Activated B cell treated with CpG ODN at 0.5 μM for 24 hours (primary cell): ENCODE results near the gene WDPCP. TPM values are rescaled to one million over a fixed set of nuclear protein-coding genes. Genes with fewer than 3 reads are reported as not detected.

ENCODE experiments used
- ATAC-seq: fragments of 200-7000 bp; cut with Tn5 transposase; one replicate; pipeline ENCODE4 v1.10.0; 2021; ENCODE audit warnings: low read depth, mild to moderate bottlenecking, moderate library complexity
- CTCF ChIA-PET: fragments of 350-600 bp; sonication (Branson Sonifier 250); formaldehyde crosslinking; loops from one replicate; lab custom pipeline; 2021; ENCODE audit warnings: antibody characterized with exemption; lab: Charles Lee
- POLR2A ChIA-PET: fragments of 350-600 bp; sonication (Branson Sonifier 250); formaldehyde crosslinking; loops from one replicate; lab custom pipeline; 2021; ENCODE audit warnings: antibody characterized with exemption; lab: Charles Lee
- DNase-seq: peaks from one replicate; pipeline ENCODE4 v3.0.0; 2022
- H3K27ac Mint-ChIP-seq: one replicate; pipeline ENCODE4 v1.8.0; 2020; ENCODE audit warnings: mixed read lengths
- H3K27me3 Mint-ChIP-seq: one replicate; pipeline ENCODE4 v1.8.0; 2021; ENCODE audit warnings: mixed read lengths
- H3K36me3 Mint-ChIP-seq: one replicate; pipeline ENCODE4 v1.8.0; 2021; ENCODE audit warnings: low read depth, mixed read lengths
- H3K4me1 Mint-ChIP-seq: one replicate; pipeline ENCODE4 v1.8.0; 2021; ENCODE audit warnings: mixed read lengths
- H3K4me3 Mint-ChIP-seq: one replicate; pipeline ENCODE4 v1.8.0; 2020; ENCODE audit warnings: mild to moderate bottlenecking, mixed read lengths
- H3K9me3 Mint-ChIP-seq: one replicate; pipeline ENCODE4 v1.8.0; 2020; ENCODE audit warnings: mixed read lengths
- intact Hi-C: fragments of 100-400 bp; cut with micrococcal nuclease; formaldehyde crosslinking; loops from one replicate; pipeline ENCODE4 v1.15.1; 2024
- total RNA-seq: library from RNA; stranded (reverse); gene quantifications from 2 replicates; pipeline ENCODE4 v1.2.3, GENCODE V29; 2022
- TF ChIP-seq, protein P1 (sequence below): fragments of 200-600 bp; IDR thresholded peaks from one replicate; pipeline ENCODE4 v1.8.0; 2022; ENCODE audit warnings: antibody characterized with exemption, mild to moderate bottlenecking

WDPCP gene
- total RNA-seq, 1 donor from 2014 or later = 12.9 TPM

DNA sequence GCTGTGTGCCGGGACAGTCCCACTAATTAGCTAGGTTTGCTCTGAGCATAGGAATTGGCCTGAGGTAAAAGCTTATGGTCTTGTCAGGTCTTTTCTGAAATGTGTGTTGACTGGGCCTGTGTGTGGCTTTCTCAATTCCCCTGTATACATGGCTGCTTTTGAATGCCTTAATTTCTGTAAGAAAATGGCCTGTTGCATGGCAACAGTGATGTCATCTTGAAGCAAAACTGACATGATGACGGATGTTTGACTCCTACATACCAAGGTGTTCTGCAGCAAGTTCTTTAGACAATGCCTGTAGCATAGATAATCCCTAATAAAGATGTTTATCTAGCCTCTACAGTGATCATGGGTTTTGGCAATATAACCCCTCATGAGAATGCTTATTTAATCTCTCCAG, 339.1 kb downstream of the WDPCP start:
- Mint-ChIP-seq H3K36me3 (peaks cover 10% of the 10 kb centered on the region), H3K4me3 (no peak overlapping the region), H3K9me3 (peaks cover 26% of the 10 kb centered on the region), H3K4me1 (no peaks in the 10 kb centered on the region), H3K27ac (no peak overlapping the region), H3K27me3 (no peaks in the 10 kb centered on the region)
- intact Hi-C loops = no loop called here
- ChIA-PET POLR2A (no interaction called here), CTCF (no interaction called here)
- DNase-seq = no peak
- ATAC-seq = no peak
- TF ChIP-seq, protein P1, sequence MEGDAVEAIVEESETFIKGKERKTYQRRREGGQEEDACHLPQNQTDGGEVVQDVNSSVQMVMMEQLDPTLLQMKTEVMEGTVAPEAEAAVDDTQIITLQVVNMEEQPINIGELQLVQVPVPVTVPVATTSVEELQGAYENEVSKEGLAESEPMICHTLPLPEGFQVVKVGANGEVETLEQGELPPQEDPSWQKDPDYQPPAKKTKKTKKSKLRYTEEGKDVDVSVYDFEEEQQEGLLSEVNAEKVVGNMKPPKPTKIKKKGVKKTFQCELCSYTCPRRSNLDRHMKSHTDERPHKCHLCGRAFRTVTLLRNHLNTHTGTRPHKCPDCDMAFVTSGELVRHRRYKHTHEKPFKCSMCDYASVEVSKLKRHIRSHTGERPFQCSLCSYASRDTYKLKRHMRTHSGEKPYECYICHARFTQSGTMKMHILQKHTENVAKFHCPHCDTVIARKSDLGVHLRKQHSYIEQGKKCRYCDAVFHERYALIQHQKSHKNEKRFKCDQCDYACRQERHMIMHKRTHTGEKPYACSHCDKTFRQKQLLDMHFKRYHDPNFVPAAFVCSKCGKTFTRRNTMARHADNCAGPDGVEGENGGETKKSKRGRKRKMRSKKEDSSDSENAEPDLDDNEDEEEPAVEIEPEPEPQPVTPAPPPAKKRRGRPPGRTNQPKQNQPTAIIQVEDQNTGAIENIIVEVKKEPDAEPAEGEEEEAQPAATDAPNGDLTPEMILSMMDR = no peak

DNA sequence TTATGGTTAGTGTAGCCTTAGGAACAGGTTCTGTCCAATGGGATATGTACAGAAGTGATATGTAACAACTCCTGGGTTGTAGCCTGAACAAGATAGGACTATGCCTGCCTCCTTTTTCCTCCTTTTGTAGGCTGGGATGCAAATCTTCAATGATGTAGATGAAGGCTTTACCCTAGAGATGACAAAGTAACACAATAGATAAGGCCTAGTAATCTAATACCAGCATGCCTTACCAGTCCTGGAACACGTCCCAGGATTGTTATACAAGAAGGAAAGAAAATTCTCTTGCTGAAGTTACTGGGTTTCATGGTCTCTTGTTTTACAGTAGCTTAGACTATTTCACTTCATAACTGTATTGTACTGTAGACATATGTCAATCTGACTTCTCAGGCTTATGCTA, 345.5 kb downstream of the WDPCP start:
- TF ChIP-seq, protein P1 = no peak
- ATAC-seq = no peak
- ChIA-PET CTCF (no interaction called here), POLR2A (no interaction called here)
- Mint-ChIP-seq H3K9me3 (no peaks in the 10 kb centered on the region), H3K27ac (no peak overlapping the region), H3K4me1 (no peaks in the 10 kb centered on the region), H3K36me3 (no peaks in the 10 kb centered on the region), H3K27me3 (no peaks in the 10 kb centered on the region), H3K4me3 (no peak overlapping the region)
- intact Hi-C loops = no loop called here
- DNase-seq = no peak

DNA sequence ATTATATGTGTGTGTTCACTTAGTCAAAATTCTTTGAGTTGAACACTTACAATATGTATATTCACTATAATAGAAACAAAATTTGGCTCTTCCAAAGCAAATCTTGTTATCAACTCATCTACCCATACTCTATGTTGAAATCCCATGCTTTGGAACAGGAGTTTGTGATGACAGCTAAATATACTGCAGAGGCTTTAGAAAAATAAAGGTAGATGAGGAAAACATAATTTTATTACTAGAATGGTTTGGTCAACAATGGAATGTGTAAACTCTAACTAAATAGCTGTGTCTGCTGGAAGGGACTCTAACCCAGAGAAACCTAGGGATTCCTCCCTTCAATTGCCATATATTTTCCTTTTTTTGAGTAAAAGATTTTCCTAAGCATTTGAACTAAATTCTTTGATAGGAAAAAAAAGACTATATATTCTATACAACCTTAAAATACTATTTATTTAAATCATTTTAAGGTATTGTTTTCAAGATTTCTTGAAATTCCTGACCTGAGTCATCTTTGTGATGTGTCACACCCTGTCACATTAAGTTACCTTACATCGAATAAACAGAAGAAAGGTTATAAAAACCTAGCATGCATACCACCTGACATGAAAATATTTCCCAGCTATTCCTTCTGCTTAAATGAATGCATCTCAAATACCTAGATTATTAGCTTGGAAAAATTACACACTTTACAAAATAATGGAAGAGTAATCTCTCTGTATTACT, 362.2 kb downstream of the WDPCP start:
- Mint-ChIP-seq H3K4me1 (no peaks in the 10 kb centered on the region), H3K4me3 (no peak overlapping the region), H3K27ac (no peak overlapping the region), H3K27me3 (no peaks in the 10 kb centered on the region), H3K9me3 (peaks cover 2% of the 10 kb centered on the region), H3K36me3 (peaks cover 6% of the 10 kb centered on the region)
- TF ChIP-seq, protein P1 = no peak
- ATAC-seq (no peak), DNase-seq (no peak)
- intact Hi-C loops = no loop called here
- POLR2A ChIA-PET = no interaction called here
- CTCF ChIA-PET = no interaction called here

DNA sequence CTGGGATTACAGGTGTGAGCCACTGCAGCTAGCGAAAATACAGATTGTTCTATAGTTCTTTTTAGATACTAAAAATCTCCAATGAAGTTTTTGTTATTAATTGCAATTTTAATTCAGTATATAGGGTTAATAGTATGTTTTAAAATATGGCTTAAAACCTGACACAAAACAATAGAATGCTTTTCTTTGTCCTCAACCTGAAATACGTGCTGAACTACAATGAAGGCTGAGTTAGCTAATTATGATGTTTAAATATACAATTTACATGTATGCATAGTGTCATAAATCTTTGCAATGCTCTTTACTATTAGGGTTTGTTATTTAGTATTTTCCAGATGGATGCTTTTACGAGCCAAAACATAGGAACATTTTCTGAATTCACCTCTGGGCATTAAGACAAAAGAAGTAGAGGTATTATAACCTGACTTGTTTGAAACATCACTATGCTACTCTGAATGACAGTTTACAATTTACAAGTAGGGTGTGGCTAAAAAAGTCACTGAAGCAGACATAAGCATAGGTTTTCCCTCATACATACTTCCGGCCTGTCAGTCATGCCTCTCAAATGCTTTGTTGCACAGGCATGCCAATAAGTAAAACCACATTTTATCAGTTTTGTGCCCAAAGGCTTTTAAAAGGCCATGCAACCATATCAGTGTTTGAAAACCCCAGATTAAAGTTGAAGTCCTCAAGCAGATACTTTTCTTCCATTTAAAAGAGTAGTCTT, 369.3 kb downstream of the WDPCP start:
- peaks cover 4% of the 10 kb centered on the region for H3K4me1 Mint-ChIP-seq
- ATAC-seq (no peak), DNase-seq (no peak)
- peaks cover 11% of the 10 kb centered on the region for H3K9me3 Mint-ChIP-seq
- TF ChIP-seq, protein P1 = no peak
- H3K27me3 Mint-ChIP-seq = no peaks in the 10 kb centered on the region
- ChIA-PET CTCF (no interaction called here), POLR2A (no interaction called here)
- intact Hi-C loops = no loop called here
- H3K4me3 Mint-ChIP-seq = no peak overlapping the region
- peaks cover 3% of the 10 kb centered on the region for H3K36me3 Mint-ChIP-seq
- no peak overlapping the region for H3K27ac Mint-ChIP-seq

DNA sequence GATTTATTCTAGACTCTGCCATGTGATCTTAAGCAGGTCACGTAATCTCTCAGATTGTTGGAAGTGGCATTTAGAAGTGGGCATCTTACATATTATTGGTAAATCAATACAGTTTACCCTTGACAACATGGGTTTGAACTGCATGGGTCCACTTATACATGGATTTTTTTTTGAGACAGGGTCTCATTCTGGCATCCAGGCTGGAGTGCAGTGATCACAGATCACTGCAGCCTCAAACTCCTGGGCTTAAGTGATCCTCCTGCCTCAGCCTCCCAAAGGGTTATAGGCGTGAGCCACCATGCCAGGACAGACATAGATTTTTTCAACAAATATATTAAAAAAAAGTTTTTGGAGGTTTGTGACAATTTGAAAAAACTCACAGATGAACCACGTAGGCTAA, 393.0 kb downstream of the WDPCP start:
- no peaks in the 10 kb centered on the region for H3K36me3 Mint-ChIP-seq
- H3K4me1 Mint-ChIP-seq = no peaks in the 10 kb centered on the region
- ChIA-PET POLR2A (no interaction called here), CTCF (no interaction called here)
- H3K27me3 Mint-ChIP-seq = no peaks in the 10 kb centered on the region
- H3K4me3 Mint-ChIP-seq = no peak overlapping the region
- intact Hi-C loops = no loop called here
- peaks cover 4% of the 10 kb centered on the region for H3K9me3 Mint-ChIP-seq
- H3K27ac Mint-ChIP-seq = no peak overlapping the region
- ATAC-seq = no peak
- TF ChIP-seq, protein P1 = no peak
- DNase-seq = no peak
